ENCODE measurements around the gene LHFPL6.

The LHFPL6 gene

GRCh38 chr13:39306639-39307589 is 296.1 kb downstream of the LHFPL6 start:
- no peak for DNase-seq (ENCODE audit: low read depth)

GRCh38 chr13:39302820-39303219 is 300.2 kb downstream of the LHFPL6 start:
- DNase-seq (ENCODE audit: low read depth) = no peak

- no peak for DNase-seq (ENCODE audit: low read depth)
Observed at GRCh38 chr13:39298951-39299350, 304.0 kb downstream of the LHFPL6 start.

- DNase-seq (ENCODE audit: low read depth) = no peak
Observed at GRCh38 chr13:39297664-39298171, 305.3 kb downstream of the LHFPL6 start.

GRCh38 chr13:39297023-39297422 is 306.0 kb downstream of the LHFPL6 start:
- no peak for DNase-seq (ENCODE audit: low read depth)

- no peak for DNase-seq (ENCODE audit: low read depth)
Observed at GRCh38 chr13:39296193-39296592, 306.8 kb downstream of the LHFPL6 start.

All from activated T-helper 1 cell treated with Interleukin-2 at 50 U/mL for 16 hours (primary cell).